Breast epithelium (tissue), 3 donors: ENCODE data around the gene NAA30.

Experiments used
- POLR2A ChIP-seq: fragments of 450-650 bp; IDR thresholded peaks from one replicate; pipeline ENCODE4 v1.6.1; 2016; ENCODE audit warnings: antibody characterized with exemption, mild to moderate bottlenecking, moderate library complexity
- POLR2AphosphoS5 ChIP-seq, 3 donors: sonication (generic); formaldehyde crosslinking; IDR thresholded peaks; one replicate each; pipeline ENCODE4 v1.6.1; 2017; ENCODE audit warnings: antibody characterized with exemption in 3 of 3
- TF ChIP-seq, protein P1 (sequence below), 3 donors: fragments of 450-650 bp; IDR thresholded peaks; one replicate each; pipeline ENCODE4 v1.5.1; 2016 to 2017; ENCODE audit warnings: antibody characterized with exemption in 3 of 3, mild to moderate bottlenecking in 3 of 3, moderate library complexity in 3 of 3

DNA sequence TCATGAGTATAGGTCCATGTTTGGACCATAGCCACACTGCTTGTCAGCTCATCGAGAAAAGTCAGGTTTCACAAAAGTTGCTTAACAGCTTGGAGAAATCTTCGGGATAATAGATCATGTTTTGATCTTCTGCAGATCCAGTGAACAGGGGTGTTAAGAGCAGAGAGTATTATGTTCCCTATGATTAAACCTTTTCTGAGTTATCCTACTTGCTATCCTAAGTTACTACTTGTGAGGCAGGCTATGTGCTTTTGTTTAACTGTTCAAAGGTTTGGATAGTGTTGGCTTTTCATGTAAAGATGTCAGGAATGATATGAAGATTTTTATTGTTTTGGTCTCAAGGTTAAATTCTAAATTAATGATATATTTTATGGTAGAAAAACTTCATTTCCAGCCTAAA, 11.1 kb downstream of the NAA30 start:
- TF ChIP-seq, protein P1, sequence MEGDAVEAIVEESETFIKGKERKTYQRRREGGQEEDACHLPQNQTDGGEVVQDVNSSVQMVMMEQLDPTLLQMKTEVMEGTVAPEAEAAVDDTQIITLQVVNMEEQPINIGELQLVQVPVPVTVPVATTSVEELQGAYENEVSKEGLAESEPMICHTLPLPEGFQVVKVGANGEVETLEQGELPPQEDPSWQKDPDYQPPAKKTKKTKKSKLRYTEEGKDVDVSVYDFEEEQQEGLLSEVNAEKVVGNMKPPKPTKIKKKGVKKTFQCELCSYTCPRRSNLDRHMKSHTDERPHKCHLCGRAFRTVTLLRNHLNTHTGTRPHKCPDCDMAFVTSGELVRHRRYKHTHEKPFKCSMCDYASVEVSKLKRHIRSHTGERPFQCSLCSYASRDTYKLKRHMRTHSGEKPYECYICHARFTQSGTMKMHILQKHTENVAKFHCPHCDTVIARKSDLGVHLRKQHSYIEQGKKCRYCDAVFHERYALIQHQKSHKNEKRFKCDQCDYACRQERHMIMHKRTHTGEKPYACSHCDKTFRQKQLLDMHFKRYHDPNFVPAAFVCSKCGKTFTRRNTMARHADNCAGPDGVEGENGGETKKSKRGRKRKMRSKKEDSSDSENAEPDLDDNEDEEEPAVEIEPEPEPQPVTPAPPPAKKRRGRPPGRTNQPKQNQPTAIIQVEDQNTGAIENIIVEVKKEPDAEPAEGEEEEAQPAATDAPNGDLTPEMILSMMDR (IDR thresholded peaks at IDR 0.05): no peak
- no peak for TF ChIP-seq POLR2A
- TF ChIP-seq POLR2AphosphoS5 (IDR thresholded peaks at IDR 0.05): no peak
